ENCODE data around the gene TNNI3K. TPM values are rescaled to one million over a fixed set of nuclear protein-coding genes. Genes with fewer than 3 reads are reported as not detected.

The TNNI3K gene
- total RNA-seq, 2 experiments from 2014 or later: not detected

DNA sequence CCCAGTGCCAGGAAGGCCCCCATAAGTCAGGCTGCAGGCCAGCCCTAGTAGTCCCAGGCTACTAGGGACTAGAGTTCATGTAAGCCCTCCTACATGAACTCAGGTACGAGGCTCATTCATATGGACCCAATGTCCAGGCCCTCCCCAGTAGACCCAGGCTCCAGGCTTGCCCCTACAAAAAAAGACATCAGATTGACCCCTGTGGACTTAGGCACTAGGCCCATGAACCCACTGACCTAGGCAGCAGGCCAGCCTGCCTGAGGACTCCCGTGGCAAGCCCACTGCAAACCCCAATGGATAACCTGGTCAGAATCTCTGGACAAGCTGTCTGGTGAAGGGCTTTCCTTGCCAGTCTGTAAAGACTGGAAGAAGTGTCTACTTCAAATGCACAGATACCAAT, 51.2 kb downstream of the TNNI3K start:
- ChIA-PET CTCF (no interaction called here), POLR2A (no interaction called here)

DNA sequence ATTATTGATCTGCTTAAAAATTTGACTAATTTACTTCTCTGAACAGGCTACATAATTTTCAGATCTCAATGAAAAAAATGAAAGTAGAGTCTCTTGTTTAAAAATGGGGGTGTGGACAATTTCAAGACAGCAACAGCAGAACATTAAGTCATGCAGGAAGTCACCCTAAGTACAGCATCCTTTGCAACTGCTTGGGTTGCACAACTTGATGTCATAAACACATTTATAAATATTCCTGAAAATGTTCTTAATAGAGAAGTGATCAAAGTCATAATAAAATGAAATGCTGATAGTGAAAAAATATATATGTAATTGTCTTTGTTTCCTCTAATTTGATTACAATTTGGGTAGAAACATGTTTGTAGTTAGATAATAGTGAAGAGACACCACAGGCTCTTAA, 79.3 kb downstream of the TNNI3K start:
- CTCF ChIA-PET: no interaction called here
- POLR2A ChIA-PET: no interaction called here

- ChIA-PET POLR2A (no interaction called here), CTCF (interaction anchor here (1.4 kb wide), 1 partner anchor 8 kb away, joined by 3 read pairs; no protein-coding TSS in a partner anchor)
Observed at GRCh38 chr1:74316302-74316701, 81.1 kb downstream of the TNNI3K start.

DNA sequence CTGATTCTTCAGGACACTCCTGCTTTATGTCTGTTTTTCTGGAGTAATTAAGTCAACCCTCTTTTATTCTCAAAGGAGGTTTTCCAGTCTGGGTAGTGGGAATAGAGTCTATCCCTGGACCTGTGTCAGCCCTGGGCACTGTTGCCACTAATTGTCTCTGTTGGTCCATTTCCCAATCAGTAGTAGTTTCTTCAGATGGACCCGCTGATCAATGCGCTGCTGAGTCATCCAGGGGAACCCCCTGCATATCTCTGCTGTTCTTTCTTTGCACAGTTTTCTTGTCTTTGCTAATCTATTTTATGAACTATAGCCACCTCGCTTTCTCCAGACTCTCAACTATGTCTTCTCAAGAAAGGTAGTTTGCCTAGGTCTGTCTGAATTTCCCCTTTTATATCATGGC, 82.5 kb downstream of the TNNI3K start:
- CTCF ChIA-PET: no interaction called here
- POLR2A ChIA-PET: no interaction called here

DNA sequence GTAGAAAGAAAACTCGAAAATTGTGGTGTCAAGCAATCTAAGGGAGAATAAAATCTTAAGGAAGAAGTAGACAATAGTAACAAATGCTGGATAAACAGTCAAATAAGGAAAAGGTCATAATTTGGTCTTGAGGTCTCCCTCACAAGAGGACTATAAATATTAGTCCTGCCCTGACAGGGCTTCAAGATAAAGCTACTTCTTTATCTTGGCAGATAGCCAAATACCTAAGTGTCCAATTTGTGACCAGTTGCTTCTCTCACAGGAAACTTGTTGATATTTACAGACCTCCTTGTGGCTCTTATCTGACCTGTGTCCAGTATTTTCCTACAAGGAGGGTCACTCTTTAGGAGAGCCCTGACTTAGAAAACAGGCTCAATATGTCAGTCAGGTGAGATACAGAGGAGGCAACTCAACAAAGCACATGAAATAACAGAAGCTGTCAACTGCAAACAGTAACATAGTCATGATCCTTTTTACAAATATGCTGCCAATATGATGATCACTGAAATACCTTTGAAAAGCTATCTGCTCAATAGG, 88.8 kb downstream of the TNNI3K start:
- ChIA-PET CTCF (interaction anchor here (0.8 kb wide), 1 partner anchor 8 kb away, joined by 3 read pairs; no protein-coding TSS in a partner anchor), POLR2A (no interaction called here)

DNA sequence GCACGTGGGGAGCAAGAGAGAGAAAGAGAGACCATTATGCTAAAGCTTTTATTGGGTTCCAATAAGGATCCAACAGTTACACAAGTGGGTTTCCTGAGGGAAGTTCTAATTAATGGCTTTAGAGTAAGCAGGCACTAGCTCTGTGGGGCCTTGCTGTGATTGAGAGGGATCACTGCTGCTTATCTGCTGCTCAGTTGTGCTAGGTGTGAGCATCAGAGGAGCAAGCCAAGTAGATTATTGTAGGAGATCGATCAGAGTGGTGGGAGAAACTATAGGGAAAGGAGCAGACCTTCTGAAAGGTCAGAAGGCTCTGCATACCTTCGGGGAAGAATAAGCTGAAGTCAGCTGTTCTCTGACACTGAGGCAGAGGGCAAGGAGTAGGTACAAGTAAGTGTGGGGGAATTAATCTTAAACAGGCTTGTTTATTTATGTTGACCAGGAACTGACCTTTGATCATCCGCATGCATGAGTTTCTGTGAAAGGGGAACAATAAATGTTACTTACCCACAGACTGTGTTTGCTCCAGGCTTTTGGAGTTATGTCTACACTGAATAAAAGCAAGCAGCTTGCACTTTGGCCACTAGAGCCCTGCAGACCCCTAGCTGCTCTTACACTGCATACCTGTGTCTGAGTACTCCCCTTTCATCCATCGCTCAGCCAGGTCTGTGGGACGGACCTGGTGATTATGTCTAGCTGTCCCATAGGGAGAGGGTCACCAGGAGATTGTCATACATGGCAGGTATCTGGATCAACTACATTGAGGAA, 89.7 kb downstream of the TNNI3K start:
- ChIA-PET POLR2A (no interaction called here), CTCF (interaction anchor here (0.8 kb wide), 1 partner anchor 9 kb away, joined by 3 read pairs; no protein-coding TSS in a partner anchor)

DNA sequence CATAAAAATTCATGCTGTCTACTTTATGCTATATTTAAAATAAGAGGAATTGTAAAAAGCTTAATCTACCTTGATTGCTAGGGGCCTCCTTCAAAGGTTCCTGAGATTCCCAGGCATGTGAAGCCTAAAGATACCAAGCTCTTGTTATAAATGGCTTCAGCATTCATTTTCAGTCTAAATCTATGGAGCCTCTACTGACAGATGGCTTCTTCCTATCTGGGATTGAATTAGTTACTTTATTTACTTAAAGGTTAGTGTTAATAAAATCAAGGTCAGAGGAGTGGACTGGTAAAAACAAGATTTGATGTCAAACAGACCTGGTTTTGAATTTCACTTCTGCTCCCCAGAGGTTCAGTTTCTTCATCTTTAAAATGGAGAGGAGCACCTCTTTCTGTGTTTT, 93.7 kb downstream of the TNNI3K start:
- POLR2A ChIA-PET: no interaction called here
- CTCF ChIA-PET: no interaction called here

DNA sequence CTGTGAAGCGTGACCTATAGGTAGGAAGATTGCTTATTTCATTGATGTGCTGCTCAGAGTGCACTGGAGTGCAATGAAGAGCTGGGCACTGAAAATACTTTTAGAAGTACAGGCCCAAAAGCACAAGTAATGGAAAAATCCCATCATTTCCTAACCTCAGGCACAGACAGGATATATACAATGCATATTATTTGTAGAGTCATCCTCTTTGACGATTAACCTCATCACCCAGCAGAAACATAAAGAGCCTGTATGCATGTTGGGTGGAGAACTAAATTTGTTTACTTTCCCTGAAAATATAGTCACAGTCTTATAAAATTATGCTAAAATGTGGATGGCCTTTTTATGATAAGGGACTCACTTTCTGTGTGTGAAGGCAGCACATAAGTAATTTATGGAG, 98.1 kb downstream of the TNNI3K start:
- ChIA-PET CTCF (no interaction called here), POLR2A (no interaction called here)

DNA sequence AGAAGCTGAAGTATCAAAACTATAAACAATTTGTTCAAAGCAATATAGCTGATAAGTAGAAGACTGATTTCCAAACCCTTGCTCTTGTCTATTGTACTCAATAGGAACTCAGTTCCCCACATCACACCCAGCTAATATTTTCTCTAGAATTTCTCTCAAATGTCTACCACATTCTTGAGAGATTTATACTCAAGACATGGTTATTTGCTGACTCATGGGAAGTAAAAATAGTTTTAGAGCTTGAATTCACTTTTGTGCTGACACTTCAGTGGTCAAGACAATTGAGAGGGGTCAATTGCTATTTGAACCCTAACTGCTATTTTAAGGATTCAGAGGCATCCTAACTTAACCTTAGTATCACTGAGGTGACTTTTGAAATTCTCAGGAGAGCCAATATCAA, 99.0 kb downstream of the TNNI3K start:
- CTCF ChIA-PET: no interaction called here

DNA sequence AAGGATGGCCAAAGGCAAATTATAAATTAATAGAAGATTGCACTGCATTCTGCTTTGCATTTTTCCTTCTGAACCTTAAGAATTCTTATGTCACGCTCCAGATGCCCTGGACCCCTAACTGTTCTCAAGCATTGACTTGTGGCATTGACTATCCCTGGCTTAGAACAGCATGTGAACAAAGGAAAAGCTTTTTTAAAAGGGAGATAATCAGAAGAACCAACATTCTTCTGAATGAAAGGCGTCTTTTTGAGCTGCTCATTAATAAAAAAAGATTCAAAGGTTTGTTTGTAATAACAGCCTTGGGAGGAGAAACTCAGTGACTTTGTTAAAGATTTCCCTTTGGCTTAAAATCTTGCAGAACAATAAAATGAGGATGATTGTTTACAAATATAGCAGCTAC, 105.5 kb downstream of the TNNI3K start:
- ChIA-PET CTCF (no interaction called here), POLR2A (no interaction called here)

More for the DNA sequence above, 99.0 kb downstream of the TNNI3K start:
- POLR2A ChIA-PET: no interaction called here

- ChIA-PET CTCF (no interaction called here), POLR2A (no interaction called here)
Observed at GRCh38 chr1:74341702-74342339, 106.6 kb downstream of the TNNI3K start.

GRCh38 chr1:74343216-74343615, 108.0 kb downstream of the TNNI3K start:
- CTCF ChIA-PET: no interaction called here

GRCh38 chr1:74344387-74344786, 109.2 kb downstream of the TNNI3K start:
- ChIA-PET CTCF (no interaction called here), POLR2A (no interaction called here)

More at GRCh38 chr1:74343216-74343615, 108.0 kb downstream of the TNNI3K start:
- POLR2A ChIA-PET: no interaction called here

DNA sequence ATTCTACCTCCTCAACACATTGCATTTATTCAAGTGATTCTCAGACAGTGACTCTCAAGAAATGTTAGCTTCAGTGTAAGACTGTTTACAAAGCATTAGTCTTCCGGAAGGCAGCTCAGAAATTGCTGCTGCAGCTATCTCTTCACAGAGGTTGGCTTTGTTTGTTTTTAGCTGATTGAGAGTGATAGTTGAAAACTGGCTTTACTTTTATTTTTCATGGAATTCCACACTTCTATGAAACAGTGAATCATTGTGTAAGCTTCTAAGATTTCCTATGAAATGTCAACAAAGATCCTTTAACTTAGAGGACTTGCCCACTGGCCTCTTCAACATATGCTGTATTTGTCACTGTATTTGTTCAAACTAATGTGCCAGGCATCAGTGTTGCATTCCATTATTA, 121.3 kb downstream of the TNNI3K start:
- ChIA-PET CTCF (no interaction called here), POLR2A (no interaction called here)

GRCh38 chr1:74357150-74357549, 122.0 kb downstream of the TNNI3K start:
- POLR2A ChIA-PET: no interaction called here
- CTCF ChIA-PET: no interaction called here

- ChIA-PET CTCF (no interaction called here), POLR2A (no interaction called here)
Observed at GRCh38 chr1:74357756-74358155, 122.6 kb downstream of the TNNI3K start.

DNA sequence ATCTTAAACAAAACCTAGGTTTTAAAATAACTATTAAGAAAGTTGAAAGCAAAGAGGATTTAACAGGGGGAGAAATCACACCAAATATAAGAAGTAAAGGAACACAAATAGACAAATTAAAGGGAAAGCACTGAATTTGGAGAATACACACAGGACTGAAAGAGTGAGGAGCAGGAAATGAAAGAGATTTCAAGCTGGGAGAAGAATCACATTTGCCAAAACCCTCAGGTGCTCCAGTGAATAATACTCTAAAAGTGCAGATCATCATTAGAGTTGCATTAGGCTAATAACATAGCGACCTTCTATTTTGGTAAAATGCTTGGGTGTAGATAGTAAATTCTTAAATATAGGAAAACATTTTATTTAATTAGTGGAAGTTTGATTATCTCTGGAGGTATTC, 127.5 kb downstream of the TNNI3K start:
- CTCF ChIA-PET: no interaction called here
- POLR2A ChIA-PET: no interaction called here

GRCh38 chr1:74363220-74363619, 128.0 kb downstream of the TNNI3K start:
- POLR2A ChIA-PET: no interaction called here
- CTCF ChIA-PET: no interaction called here

DNA sequence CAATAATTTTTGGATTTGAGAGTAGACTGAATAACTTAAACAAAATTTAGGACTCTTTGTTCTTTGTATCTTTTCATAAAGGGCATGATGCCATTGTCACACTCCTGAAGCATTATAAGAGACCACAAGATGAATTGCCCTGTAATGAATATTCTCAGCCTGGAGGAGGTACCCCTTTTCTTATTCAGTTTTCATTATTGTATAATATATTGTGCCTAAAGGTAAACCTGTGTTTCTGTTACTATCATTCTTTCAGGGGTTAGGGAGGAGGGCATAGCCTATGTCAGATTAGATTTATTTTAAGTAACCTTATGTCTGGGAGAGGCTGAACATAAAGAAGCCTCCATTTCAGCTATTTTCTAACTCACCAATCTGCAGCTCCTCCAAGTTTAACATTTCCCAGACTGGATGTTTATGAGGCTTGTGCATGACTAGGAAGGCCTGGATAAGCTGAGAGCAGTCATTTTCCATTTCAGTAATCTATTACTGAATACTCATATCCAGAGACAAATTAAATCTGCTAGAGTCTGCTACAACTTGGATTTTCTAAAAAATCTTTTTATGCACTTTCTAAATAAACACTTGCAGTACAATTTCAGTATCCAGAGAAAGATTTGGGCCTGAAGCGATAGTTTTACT, 132.1 kb downstream of the TNNI3K start:
- ChIA-PET POLR2A (no interaction called here), CTCF (no interaction called here)

DNA sequence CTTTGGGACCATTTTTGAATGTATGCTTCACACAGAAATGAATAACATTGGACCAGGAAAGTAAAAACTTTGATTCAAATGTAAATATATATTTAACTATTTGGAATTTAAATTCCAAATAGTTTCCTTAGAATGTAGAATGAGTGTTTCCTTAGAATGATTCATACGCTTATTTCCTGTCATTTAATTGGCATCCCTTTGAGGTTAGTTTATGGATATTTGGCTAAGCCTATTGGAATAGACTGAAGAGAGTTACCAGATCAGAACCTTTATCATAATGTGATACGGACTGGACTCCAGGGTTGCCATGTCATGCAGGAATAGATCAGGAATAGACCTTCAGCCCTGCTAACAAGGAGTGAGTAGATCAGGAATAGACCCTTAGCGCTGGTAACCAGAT, 133.1 kb downstream of the TNNI3K start:
- ChIA-PET POLR2A (no interaction called here), CTCF (no interaction called here)

GRCh38 chr1:74375376-74375775, 140.2 kb downstream of the TNNI3K start:
- CTCF ChIA-PET: no interaction called here
- POLR2A ChIA-PET: no interaction called here
